GM13977 (cell line): ENCODE data around the gene EPS8.

Experiments
- DNase-seq: peaks from one replicate; pipeline ENCODE4 v3.0.0; 2012; ENCODE audit warnings: low spot score
- CTCF ChIP-seq: IDR thresholded peaks from 2 replicates; pipeline ENCODE4 v1.5.1; 2012; ENCODE audit warnings: mild to moderate bottlenecking, control low read depth; ENCODE audit not compliant: insufficient read depth; ENCODE audit errors: extremely low read depth, missing control alignments
- in situ Hi-C: fragments of 300-500 bp; cut with MboI; formaldehyde crosslinking; loops from one replicate; pipeline ENCODE4 v1.12.0; 2022; ENCODE audit warnings: low sequenced_read_pairs, low pct_unique_long_range_greater_than_20kb, mixed read lengths, inconsistent platforms; ENCODE audit not compliant: unreplicated experiment

EPS8 gene

GRCh38 chr12:15787778-15788177 is 1.4 kb downstream of the EPS8 start:
- DNase-seq: no peak
- TF ChIP-seq CTCF: no peak
- in situ Hi-C loops: no loop called here

- in situ Hi-C loops: no loop called here
- DNase-seq: no peak
- TF ChIP-seq CTCF: no peak
Observed at GRCh38 chr12:15786772-15787171, 2.4 kb downstream of the EPS8 start.

GRCh38 chr12:15783288-15783687 is 5.9 kb downstream of the EPS8 start:
- in situ Hi-C loops: no loop called here
- no peak for TF ChIP-seq CTCF
- no peak for DNase-seq

- in situ Hi-C loops: no loop called here
- DNase-seq: no peak
- no peak for TF ChIP-seq CTCF
Observed at GRCh38 chr12:15782667-15783066, 6.5 kb downstream of the EPS8 start.

- DNase-seq: no peak
- in situ Hi-C loops: no loop called here
- TF ChIP-seq CTCF: no peak
Observed at GRCh38 chr12:15779925-15780324, 9.3 kb downstream of the EPS8 start.

GRCh38 chr12:15778126-15778525 is 11.1 kb downstream of the EPS8 start:
- no peak for TF ChIP-seq CTCF
- DNase-seq: no peak
- in situ Hi-C loops: no loop called here
